HepG2 (cell line): ENCODE data around the gene NFE2L1. TPM values are rescaled to one million over a fixed set of nuclear protein-coding genes. Genes with fewer than 3 reads are reported as not detected.

Experiments
- BCL3 ChIP-seq: sonication (generic); formaldehyde crosslinking; IDR thresholded peaks from 2 replicates; pipeline ENCODE4 v1.5.1; 2020; ENCODE audit warnings: mild to moderate bottlenecking, missing genetic modification reagents, moderate library complexity
- CHD4 ChIP-seq: fragments of 200-600 bp; sonication (generic); IDR thresholded peaks from 2 replicates; pipeline ENCODE4 v1.7.0; 2017; ENCODE audit warnings: mild to moderate bottlenecking, low read length, borderline replicate concordance
- FOXK1 ChIP-seq: sonication (generic); formaldehyde crosslinking; IDR thresholded peaks from 2 replicates; pipeline ENCODE4 v1.4.0; 2020; ENCODE audit warnings: low read depth, missing genetic modification reagents, borderline replicate concordance
- GTF3A ChIP-seq: sonication (generic); formaldehyde crosslinking; conservative IDR thresholded peaks from 2 replicates; pipeline ENCODE4 v1.4.0; 2020; ENCODE audit warnings: mild to moderate bottlenecking, missing genetic modification reagents
- IRF2 ChIP-seq: IDR thresholded peaks from 2 replicates; pipeline ENCODE4 v1.6.1; 2018; ENCODE audit warnings: missing genetic modification reagents, missing compliant biosample characterization
- MED1 ChIP-seq: sonication (generic); formaldehyde crosslinking; IDR thresholded peaks from 2 replicates; pipeline ENCODE4 v1.4.0; 2020; ENCODE audit warnings: missing genetic modification reagents
- REPIN1 ChIP-seq: sonication (generic); formaldehyde crosslinking; IDR thresholded peaks from 2 replicates; pipeline ENCODE4 v1.8.0; 2022; ENCODE audit warnings: missing genetic modification reagents, low read depth, mild to moderate bottlenecking, borderline replicate concordance
- RFX5 ChIP-seq: IDR thresholded peaks from 2 replicates; pipeline ENCODE4 v1.6.1; 2011; ENCODE audit warnings: low read depth, low read length, improper control_type of control experiment
- SP5 ChIP-seq: IDR thresholded peaks from 2 replicates; pipeline ENCODE4 v1.6.1; 2016; ENCODE audit warnings: low read depth, borderline replicate concordance
- YEATS4 ChIP-seq: sonication (generic); formaldehyde crosslinking; IDR thresholded peaks from 2 replicates; pipeline ENCODE4 v1.4.0; 2020; ENCODE audit warnings: missing genetic modification reagents, borderline replicate concordance
- ZBTB7B ChIP-seq: sonication (generic); formaldehyde crosslinking; IDR thresholded peaks from 2 replicates; pipeline ENCODE4 v1.4.0; 2020; ENCODE audit warnings: missing genetic modification reagents
- ZMAT5 ChIP-seq: sonication (generic); formaldehyde crosslinking; IDR thresholded peaks from 2 replicates; pipeline ENCODE4 v1.5.0; 2020; ENCODE audit warnings: mild to moderate bottlenecking, low read depth, missing genetic modification reagents, borderline replicate concordance
- ZNF574 ChIP-seq: sonication (generic); formaldehyde crosslinking; IDR thresholded peaks from 2 replicates; pipeline ENCODE4 v1.4.0; 2020; ENCODE audit warnings: missing genetic modification reagents
- ZNF687 ChIP-seq: sonication (generic); formaldehyde crosslinking; IDR thresholded peaks from 2 replicates; pipeline ENCODE4 v1.5.1; 2020; ENCODE audit warnings: mild to moderate bottlenecking, missing genetic modification reagents, moderate library complexity
- ZNF790 ChIP-seq: sonication (generic); formaldehyde crosslinking; IDR thresholded peaks from 2 replicates; pipeline ENCODE4 v1.8.0; 2022; ENCODE audit warnings: missing genetic modification reagents, mild to moderate bottlenecking, borderline replicate concordance
- ZNF891 ChIP-seq: sonication (generic); formaldehyde crosslinking; IDR thresholded peaks from 2 replicates; pipeline ENCODE4 v1.5.0; 2020; ENCODE audit warnings: mild to moderate bottlenecking, missing genetic modification reagents
- ZZZ3 ChIP-seq: sonication (generic); formaldehyde crosslinking; IDR thresholded peaks from 2 replicates; pipeline ENCODE4 v1.4.0; 2020; ENCODE audit warnings: missing genetic modification reagents, mild to moderate bottlenecking, borderline replicate concordance
- polyA plus RNA-seq, 8 experiments: library from polyadenylated mRNA; depleted of rRNA in 3 of 8; stranded (reverse) in 7 of 8; unstranded in 1 of 8; fragments of >200 nt; fragmentation: Illumina TruSeq in 4 of 8; extraction: Trizol in 4 of 8; gene quantifications; 2 replicates each; pipeline versions ENCODE4 v1.2.1 to v1.2.3, GENCODE V29; 2011 to 2016; ENCODE audit warnings: low read depth in 4 of 8, missing spikeins in 1 of 8, mixed read lengths in 1 of 8; ENCODE audit not compliant: insufficient read depth in 1 of 8
- total RNA-seq, 5 experiments: library from RNA; depleted of rRNA; stranded (reverse); fragments of >200 nt; fragmentation: Illumina TruSeq; extraction: Trizol; gene quantifications; 2 replicates each; pipeline ENCODE4 v1.2.3, GENCODE V29; 2016; ENCODE audit warnings: low read depth in 1 of 5

NFE2L1 gene
- total and polyA plus RNA-seq, 2 of the 13 experiments (the other 11 are each of a cell fraction or from before 2014, with no cell fraction given) = 67.0 to 234 TPM

- 0 out of 2 replicates have a peak, but pooled peaks have one; percentile 7 for TF ChIP-seq ZNF574 (CRISPR knock-in tag)
- TF ChIP-seq ZMAT5 (CRISPR knock-in tag) = no peak
- TF ChIP-seq BCL3 = no peak; the same call in 1 of the 2 replicates
- TF ChIP-seq FOXK1 (CRISPR knock-in tag) = peak; percentile 60; the same call in 1 of the 2 replicates
- no peak for TF ChIP-seq REPIN1
- no peak for TF ChIP-seq GTF3A (CRISPR knock-in tag)
- peak; percentile 47 for TF ChIP-seq ZNF687 (CRISPR knock-in tag)
- TF ChIP-seq YEATS4 (CRISPR knock-in tag) = no peak; the same call in 1 of the 2 replicates
- TF ChIP-seq ZZZ3 = no peak
- TF ChIP-seq IRF2 (CRISPR knock-in tag) = 0 out of 2 replicates have a peak, but pooled peaks have one; percentile 19
- peak; percentile 43; the same call in 1 of the 2 replicates for TF ChIP-seq MED1 (CRISPR knock-in tag)
- 0 out of 2 replicates have a peak, but pooled peaks have one; percentile 31 for TF ChIP-seq RFX5
- peak; percentile 36; the same call in 1 of the 2 replicates for TF ChIP-seq SP5 (CRISPR knock-in tag)
- no peak for TF ChIP-seq ZNF891 (CRISPR knock-in tag)
- TF ChIP-seq ZBTB7B = no peak
- no peak for TF ChIP-seq ZNF790 (CRISPR knock-in tag)
- TF ChIP-seq CHD4 = no peak
Measured at GRCh38 chr17:48052956-48053757, 5.0 kb downstream of the NFE2L1 start (continued).
